DOHH2 (cell line): ENCODE measurements around the gene ARHGAP24.
"Not testable (repeated sequence)": the region's sequence is repeated elsewhere in the genome, so short reads cannot be mapped to it uniquely, and the experiment has no call there.

ENCODE experiments used
- H3F3A ChIP-seq: fragments of 200-600 bp; sonication (generic), shearing (Covaris generic); 2 replicates; pipeline ENCODE4 v1.6.0; 2016; ENCODE audit warnings: antibody characterized with exemption, mild to moderate bottlenecking; ENCODE audit not compliant: control insufficient read depth, insufficient read depth
- H3K27ac ChIP-seq: fragments of 200-600 bp; sonication (generic); 2 replicates; pipeline ENCODE4 v1.5.1; 2014; ENCODE audit warnings: low read depth, mild to moderate bottlenecking, low read length, moderate library complexity
- H3K27me3 ChIP-seq: fragments of 200-600 bp; sonication (generic); 2 replicates; pipeline ENCODE4 v1.6.1; 2014; ENCODE audit warnings: mild to moderate bottlenecking, low read length, mixed read lengths; ENCODE audit not compliant: control insufficient read depth
- H3K36me3 ChIP-seq: fragments of 200-600 bp; sonication (generic); 2 replicates; pipeline ENCODE4 v1.6.1; 2014; ENCODE audit warnings: mild to moderate bottlenecking, low read length, moderate library complexity, mixed read lengths; ENCODE audit not compliant: control insufficient read depth
- H3K4me1 ChIP-seq: fragments of 200-600 bp; sonication (generic); 2 replicates; pipeline ENCODE4 v1.6.1; 2014; ENCODE audit warnings: mild to moderate bottlenecking, low read length, mixed read lengths; ENCODE audit not compliant: control insufficient read depth
- H3K4me2 ChIP-seq: fragments of 200-600 bp; sonication (generic); 2 replicates; pipeline ENCODE4 v1.6.0; 2014; ENCODE audit warnings: mild to moderate bottlenecking, low read length, moderate library complexity
- H3K4me3 ChIP-seq: fragments of 200-600 bp; sonication (generic); 2 replicates; pipeline ENCODE4 v1.5.1; 2014; ENCODE audit warnings: mild to moderate bottlenecking, low read length, mixed read lengths
- H3K79me2 ChIP-seq: fragments of 200-600 bp; sonication (generic); 2 replicates; pipeline ENCODE4 v1.6.1; 2014; ENCODE audit warnings: mild to moderate bottlenecking, low read length, mixed read lengths; ENCODE audit not compliant: control insufficient read depth
- H3K9me2 ChIP-seq: fragments of 200-600 bp; sonication (generic); replicated peaks from 2 replicates; pipeline ENCODE4 v1.6.1; 2014; ENCODE audit warnings: mild to moderate bottlenecking, low read length, mixed read lengths; ENCODE audit not compliant: control insufficient read depth
- H3K9me3 ChIP-seq: fragments of 200-600 bp; sonication (generic); 2 replicates; pipeline ENCODE4 v1.6.1; 2014; ENCODE audit warnings: antibody characterized with exemption, low read length, mixed read lengths; ENCODE audit not compliant: control insufficient read depth, insufficient read depth
- H4K20me1 ChIP-seq: fragments of 200-600 bp; sonication (generic); 2 replicates; pipeline ENCODE4 v1.6.0; 2014; ENCODE audit warnings: low read depth, mild to moderate bottlenecking, antibody characterized with exemption, low read length, moderate library complexity; ENCODE audit not compliant: control insufficient read depth, insufficient read depth
- CTCF ChIP-seq: fragments of 200-600 bp; sonication (generic); IDR thresholded peaks from one replicate; pipeline ENCODE4 v1.5.1; 2014; ENCODE audit warnings: antibody characterized with exemption, mild to moderate bottlenecking, low read depth, low read length; ENCODE audit not compliant: poor library complexity, severe bottlenecking
- EZH2phosphoT487 ChIP-seq: fragments of 200-600 bp; sonication (generic); IDR thresholded peaks from 2 replicates; pipeline ENCODE4 v1.6.1; 2017; ENCODE audit warnings: borderline replicate concordance, mild to moderate bottlenecking, antibody characterized with exemption, low read length, moderate library complexity, mixed read lengths

Gene ARHGAP24

GRCh38 chr4:85498068-85498733 is 23.3 kb downstream of the ARHGAP24 start:
- no peaks in the 10 kb centered on the region for H4K20me1 ChIP-seq
- 0 out of 2 replicates have a peak overlapping the region, but pooled peaks have one; percentile 2 for H3K4me2 ChIP-seq
- peaks cover 7% of the 10 kb centered on the region for H3K4me1 ChIP-seq
- H3K27ac ChIP-seq = no peak overlapping the region
- no peaks in the 10 kb centered on the region for H3K27me3 ChIP-seq
- no peak overlapping the region for H3K4me3 ChIP-seq
- H3K9me3 ChIP-seq = no peaks in the 10 kb centered on the region
- no peaks in the 10 kb centered on the region for H3K79me2 ChIP-seq
- H3K9me2 ChIP-seq = no peaks in the 10 kb centered on the region
- no peaks in the 10 kb centered on the region for H3K36me3 ChIP-seq
- H3F3A ChIP-seq = no peaks in the 10 kb centered on the region
- no peak for TF ChIP-seq CTCF
- TF ChIP-seq EZH2phosphoT487 = no peak

- no peak overlapping the region for H3K4me2 ChIP-seq
- H3K27ac ChIP-seq = no peak overlapping the region
- peaks cover 7% of the 10 kb centered on the region for H3K4me1 ChIP-seq
- no peak overlapping the region for H3K4me3 ChIP-seq
- TF ChIP-seq EZH2phosphoT487 (no peak), CTCF (no peak)
- no peaks in the 10 kb centered on the region for H3K79me2 ChIP-seq
- H3K9me2 ChIP-seq = no peaks in the 10 kb centered on the region
- H3F3A ChIP-seq = no peaks in the 10 kb centered on the region
- H3K36me3 ChIP-seq = no peaks in the 10 kb centered on the region
- H3K9me3 ChIP-seq = no peaks in the 10 kb centered on the region
- H4K20me1 ChIP-seq = no peaks in the 10 kb centered on the region
- H3K27me3 ChIP-seq = no peaks in the 10 kb centered on the region
Observed at GRCh38 chr4:85499573-85499972, 24.6 kb downstream of the ARHGAP24 start.

DNA sequence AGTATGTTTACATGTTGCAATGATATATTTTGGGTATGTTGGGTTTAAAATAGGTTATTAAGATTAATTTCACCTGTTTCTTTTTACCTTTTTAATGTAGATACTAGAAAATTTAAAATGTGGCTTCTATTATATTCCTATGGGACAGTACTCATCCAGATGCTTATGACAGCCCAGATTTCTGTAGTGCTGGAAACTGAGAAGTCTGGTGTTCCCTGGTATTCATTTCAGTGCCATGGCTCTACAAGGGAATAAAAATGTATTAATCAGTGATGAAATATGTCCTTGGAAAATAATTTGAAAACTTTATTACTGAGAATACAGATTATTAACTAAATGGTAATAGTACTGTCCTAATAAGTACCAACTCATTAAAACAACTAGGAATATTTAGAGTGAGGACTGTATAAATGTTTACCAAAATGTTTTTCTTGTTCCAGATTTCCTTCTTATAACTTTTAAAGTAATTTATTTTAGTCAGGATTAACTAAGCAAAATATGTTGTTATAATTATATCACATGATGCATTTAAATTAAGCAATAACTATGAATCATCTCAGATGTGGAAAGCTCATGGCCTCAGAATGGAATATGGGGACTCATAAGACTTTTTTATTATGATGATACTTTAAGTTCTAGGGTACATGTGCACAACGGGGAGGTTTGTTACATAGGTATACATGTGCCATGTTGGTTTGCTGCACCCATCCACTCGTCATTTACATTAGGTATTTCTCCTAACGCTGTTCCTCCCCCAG is 25.3 kb downstream of the ARHGAP24 start:
- no peak overlapping the region for H3K27ac ChIP-seq

GRCh38 chr4:85501145-85501544 is 26.2 kb downstream of the ARHGAP24 start:
- not testable (repeated sequence) for H3K36me3 ChIP-seq, H4K20me1 ChIP-seq, H3K27ac ChIP-seq, H3K27me3 ChIP-seq, H3K9me2 ChIP-seq, H3K4me2 ChIP-seq, H3K9me3 ChIP-seq, H3K4me1 ChIP-seq, H3K4me3 ChIP-seq, H3F3A ChIP-seq, H3K79me2 ChIP-seq

More for the DNA sequence above, 25.3 kb downstream of the ARHGAP24 start:
- Histone ChIP-seq H3K4me1 (peaks cover 7% of the 10 kb centered on the region), H3K9me2 (no peaks in the 10 kb centered on the region), H3F3A (no peaks in the 10 kb centered on the region), H4K20me1 (no peaks in the 10 kb centered on the region), H3K4me2 (no peak overlapping the region), H3K9me3 (no peaks in the 10 kb centered on the region), H3K27me3 (no peaks in the 10 kb centered on the region), H3K79me2 (no peaks in the 10 kb centered on the region), H3K36me3 (no peaks in the 10 kb centered on the region), H3K4me3 (no peak overlapping the region)
- TF ChIP-seq CTCF (no peak), EZH2phosphoT487 (no peak)
